K562 (cell line): Measurements from ENCODE around the gene PTK7.

Experiments
- KLF16 ChIP-seq: IDR thresholded peaks from 2 replicates; pipeline ENCODE4 v1.6.1; 2016; ENCODE audit warnings: antibody characterized with exemption
- MXI1 ChIP-seq: IDR thresholded peaks from 2 replicates; pipeline ENCODE4 v1.6.1; 2011; ENCODE audit warnings: low read depth, mild to moderate bottlenecking, improper control_type of control experiment, low read length
- TF ChIP-seq, protein P1 (sequence below): fragments of 450-650 bp; IDR thresholded peaks from 2 replicates; pipeline ENCODE4 v1.6.1; 2018; ENCODE audit not compliant: partially characterized antibody

DNA sequence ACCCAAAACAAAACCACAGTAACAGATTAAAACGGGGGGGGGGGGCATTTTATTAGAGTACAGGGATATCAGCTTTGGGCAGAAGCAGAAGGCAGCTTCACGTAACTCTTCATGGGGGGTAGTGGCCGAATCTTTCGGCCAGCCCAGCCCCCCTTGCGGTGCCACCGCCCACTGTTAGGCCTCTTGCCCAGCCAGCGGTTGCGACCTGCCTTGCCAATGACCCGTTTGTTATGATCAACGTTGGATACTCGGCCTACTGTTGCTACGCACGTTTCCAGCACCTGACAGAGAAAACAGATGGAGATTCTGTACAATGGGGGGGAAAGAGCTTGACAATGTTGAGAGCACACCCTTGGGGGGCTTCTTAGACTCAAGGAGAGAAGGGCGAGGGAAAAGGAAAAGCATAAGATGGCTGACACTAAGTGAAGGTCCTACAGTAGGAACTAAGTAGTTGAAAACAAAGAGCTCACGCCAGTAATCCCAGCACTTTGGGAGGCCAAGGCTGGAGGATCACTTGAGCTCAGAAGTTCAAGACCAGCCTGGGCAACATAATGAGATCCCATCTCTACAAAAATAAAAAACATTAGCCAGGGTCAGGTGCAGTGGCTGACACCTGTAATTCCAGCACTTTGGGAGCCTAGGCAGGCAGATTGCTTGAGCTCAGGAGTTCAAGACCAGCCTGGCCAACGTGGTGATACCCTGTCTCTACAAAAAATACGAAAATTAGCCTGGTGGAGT lies 21.7 kb upstream of the PTK7 start:
- no peak for TF ChIP-seq KLF16
- TF ChIP-seq, protein P1, sequence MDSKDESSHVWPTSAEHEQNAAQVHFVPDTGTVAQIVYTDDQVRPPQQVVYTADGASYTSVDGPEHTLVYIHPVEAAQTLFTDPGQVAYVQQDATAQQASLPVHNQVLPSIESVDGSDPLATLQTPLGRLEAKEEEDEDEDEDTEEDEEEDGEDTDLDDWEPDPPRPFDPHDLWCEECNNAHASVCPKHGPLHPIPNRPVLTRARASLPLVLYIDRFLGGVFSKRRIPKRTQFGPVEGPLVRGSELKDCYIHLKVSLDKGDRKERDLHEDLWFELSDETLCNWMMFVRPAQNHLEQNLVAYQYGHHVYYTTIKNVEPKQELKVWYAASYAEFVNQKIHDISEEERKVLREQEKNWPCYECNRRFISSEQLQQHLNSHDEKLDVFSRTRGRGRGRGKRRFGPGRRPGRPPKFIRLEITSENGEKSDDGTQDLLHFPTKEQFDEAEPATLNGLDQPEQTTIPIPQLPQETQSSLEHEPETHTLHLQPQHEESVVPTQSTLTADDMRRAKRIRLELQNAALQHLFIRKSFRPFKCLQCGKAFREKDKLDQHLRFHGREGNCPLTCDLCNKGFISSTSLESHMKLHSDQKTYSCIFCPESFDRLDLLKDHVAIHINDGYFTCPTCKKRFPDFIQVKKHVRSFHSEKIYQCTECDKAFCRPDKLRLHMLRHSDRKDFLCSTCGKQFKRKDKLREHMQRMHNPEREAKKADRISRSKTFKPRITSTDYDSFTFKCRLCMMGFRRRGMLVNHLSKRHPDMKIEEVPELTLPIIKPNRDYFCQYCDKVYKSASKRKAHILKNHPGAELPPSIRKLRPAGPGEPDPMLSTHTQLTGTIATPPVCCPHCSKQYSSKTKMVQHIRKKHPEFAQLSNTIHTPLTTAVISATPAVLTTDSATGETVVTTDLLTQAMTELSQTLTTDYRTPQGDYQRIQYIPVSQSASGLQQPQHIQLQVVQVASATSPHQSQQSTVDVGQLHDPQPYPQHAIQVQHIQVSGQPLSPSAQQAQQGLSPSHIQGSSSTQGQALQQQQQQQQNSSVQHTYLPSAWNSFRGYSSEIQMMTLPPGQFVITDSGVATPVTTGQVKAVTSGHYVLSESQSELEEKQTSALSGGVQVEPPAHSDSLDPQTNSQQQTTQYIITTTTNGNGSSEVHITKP, result no peak
- TF ChIP-seq MXI1, result no peak
